ENCODE results near the gene DNAH7. TPM values are rescaled to one million over a fixed set of nuclear protein-coding genes. Genes with fewer than 3 reads are reported as not detected.

Gene DNAH7
- polyA plus RNA-seq, 4 donors = 6.5 to 10.2 (median 9.3) TPM

- no peak for DNase-seq (ENCODE audit: low read depth in 4 of 4, low spot score in 3 of 4)
These were observed 10.4 kb upstream of the DNAH7 start for GRCh38 chr2:196079052-196079451.

- no peak for DNase-seq (ENCODE audit: low read depth in 4 of 4, low spot score in 3 of 4)
These were observed 9.2 kb upstream of the DNAH7 start for GRCh38 chr2:196077821-196078220.

- no peak for DNase-seq (ENCODE audit: low read depth in 4 of 4, low spot score in 3 of 4)
These were observed 8.3 kb upstream of the DNAH7 start for GRCh38 chr2:196076778-196077568.

DNA sequence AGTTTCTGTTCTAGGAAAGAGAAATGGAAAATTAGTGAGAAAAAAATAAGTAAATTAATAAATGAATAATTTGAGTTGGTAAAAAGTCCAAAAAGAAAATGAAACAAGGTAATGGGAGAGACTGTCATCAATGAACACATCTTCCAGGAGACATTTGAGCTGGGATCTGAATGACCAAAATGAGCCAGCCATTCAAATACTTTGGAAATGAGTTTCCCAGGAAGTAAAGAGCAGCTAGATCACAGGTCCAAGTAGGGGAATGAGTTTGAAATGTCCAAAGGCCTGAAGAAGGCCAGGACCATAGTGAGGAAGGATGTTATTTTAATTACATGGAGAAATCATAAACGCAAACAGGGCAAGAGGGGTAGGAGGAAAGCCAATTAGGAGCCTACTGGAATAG is 6.6 kb upstream of the DNAH7 start:
- DNase-seq (ENCODE audit: low read depth in 4 of 4, low spot score in 3 of 4) = no peak

- DNase-seq (ENCODE audit: low read depth in 4 of 4, low spot score in 3 of 4) = no peak
These were observed 6.0 kb upstream of the DNAH7 start for GRCh38 chr2:196074631-196075030.

GRCh38 chr2:196073521-196073920 is 4.9 kb upstream of the DNAH7 start:
- DNase-seq (ENCODE audit: low read depth in 4 of 4, low spot score in 3 of 4) = no peak

DNA sequence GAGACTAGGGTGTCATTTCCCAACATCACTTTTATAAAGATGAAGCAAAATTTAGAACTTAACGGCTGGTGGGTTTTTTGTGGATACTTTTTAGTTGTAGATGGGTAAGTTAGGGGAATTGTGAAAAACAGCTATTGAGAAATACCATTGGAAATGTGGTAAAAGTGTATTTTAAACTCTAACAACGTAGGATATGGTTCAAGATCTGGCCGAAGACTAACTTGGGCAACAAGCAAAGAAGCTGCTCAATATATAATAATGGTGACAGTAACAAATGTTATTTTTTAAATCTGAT is 1.6 kb downstream of the DNAH7 start:
- DNase-seq (ENCODE audit: low read depth in 4 of 4, low spot score in 3 of 4) = no peak

GRCh38 chr2:196066291-196067087 is 2.1 kb downstream of the DNAH7 start:
- no peak for DNase-seq (ENCODE audit: low read depth in 4 of 4, low spot score in 3 of 4)

DNA sequence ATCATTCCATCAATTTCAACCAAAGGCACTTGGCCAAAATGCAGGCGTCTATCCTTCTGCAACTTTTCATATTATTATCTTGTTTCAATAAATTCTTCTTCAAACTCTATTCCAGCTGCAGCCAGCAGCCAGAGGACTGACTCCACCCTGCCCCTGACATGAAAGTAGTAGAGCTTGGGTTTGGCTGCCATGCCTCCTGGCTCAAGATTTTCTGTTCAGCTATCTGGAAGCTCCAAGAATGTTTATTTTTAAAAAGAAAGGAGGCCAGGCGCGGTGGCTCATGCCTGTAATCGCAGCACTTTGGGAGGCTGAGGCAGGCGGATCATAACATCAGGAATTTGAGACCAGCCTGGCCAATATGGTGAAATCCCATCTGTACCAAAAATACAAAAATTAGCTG is 4.9 kb downstream of the DNAH7 start:
- DNase-seq (ENCODE audit: low read depth in 4 of 4, low spot score in 3 of 4) = no peak

- DNase-seq (ENCODE audit: low read depth in 4 of 4, low spot score in 3 of 4) = no peak
These were observed 9.1 kb downstream of the DNAH7 start for GRCh38 chr2:196059491-196059960.

- DNase-seq (ENCODE audit: low read depth in 4 of 4, low spot score in 3 of 4) = no peak
These were observed 14.0 kb downstream of the DNAH7 start for GRCh38 chr2:196054631-196055030.

DNA sequence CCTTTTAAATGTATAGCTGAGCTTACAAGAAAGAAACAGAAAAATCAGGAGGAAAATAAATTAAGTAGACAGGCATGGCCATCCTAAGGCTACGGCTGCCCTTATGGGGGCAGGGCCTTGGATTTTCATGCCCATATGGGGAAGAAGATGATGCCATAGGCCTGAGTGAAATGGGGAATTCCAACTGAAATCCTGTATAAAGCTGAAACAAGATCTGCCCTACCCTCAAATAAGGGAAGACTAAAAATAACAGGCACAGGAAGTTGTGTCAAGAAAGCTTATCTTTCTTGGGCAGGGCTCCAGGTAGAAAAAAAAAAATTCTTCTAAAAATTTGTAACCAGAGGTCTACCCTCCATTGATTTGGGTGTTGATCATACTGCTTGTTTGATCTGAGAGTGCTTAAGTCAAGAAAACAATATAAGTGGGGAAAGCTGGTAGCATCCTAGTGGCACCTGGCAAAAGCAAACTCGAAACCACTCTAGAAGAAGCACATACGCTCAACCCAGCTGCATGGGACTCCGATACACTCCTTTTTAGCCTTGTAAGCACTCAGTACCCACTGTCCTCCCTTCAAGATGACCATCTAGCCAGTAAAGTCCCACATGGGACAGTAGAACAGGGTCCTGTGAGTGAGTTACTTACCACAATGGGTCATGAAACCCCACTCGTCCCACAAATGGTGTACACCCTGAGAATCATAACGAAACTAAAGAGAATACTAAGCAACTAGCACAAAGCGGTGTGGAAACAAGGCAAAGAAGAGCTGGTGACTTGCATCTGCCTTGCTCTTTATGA is 22.3 kb downstream of the DNAH7 start:
- no peak for DNase-seq (ENCODE audit: low read depth in 4 of 4, low spot score in 3 of 4)

DNA sequence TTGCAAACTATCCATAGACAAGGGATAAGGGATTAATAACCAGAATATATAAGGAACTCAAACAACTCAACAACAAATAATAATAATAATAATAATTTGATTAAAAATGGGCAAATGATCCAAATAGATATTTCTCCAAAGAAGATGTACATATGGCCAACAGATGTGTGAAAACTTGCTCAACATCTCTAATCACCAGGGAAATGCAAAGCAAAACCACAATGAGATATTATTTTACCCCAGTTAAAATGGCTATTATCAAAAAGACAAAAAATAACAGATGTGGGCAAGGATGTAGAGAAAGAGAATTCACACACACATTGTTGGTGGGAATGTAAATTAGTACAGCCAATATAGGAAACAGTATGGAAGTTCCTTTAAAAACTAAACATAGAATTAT is 26.9 kb downstream of the DNAH7 start:
- DNase-seq (ENCODE audit: low read depth in 4 of 4, low spot score in 3 of 4) = no peak

GRCh38 chr2:196040218-196040617 is 28.4 kb downstream of the DNAH7 start:
- DNase-seq (ENCODE audit: low read depth in 4 of 4, low spot score in 3 of 4) = no peak

DNA sequence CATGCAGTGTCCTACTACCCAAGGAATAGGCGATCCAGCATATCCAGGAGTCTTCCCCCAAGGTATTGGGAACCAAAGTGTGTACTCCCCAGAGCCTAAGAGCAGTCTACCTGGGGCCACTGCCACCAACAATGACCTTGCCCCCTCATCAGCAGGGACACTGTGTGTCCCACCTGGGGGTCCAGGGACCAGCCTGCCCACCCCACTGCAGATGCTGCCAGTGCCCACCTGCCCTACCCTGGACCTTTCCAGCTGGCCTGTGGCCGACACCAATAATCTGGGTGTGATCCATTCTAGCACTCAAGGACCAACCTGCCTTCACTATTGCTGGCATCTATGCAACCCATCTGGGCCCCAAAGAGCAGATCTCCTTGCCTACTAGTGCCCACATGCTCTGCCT is 32.2 kb downstream of the DNAH7 start:
- no peak for DNase-seq (ENCODE audit: low read depth in 4 of 4, low spot score in 3 of 4)

DNA sequence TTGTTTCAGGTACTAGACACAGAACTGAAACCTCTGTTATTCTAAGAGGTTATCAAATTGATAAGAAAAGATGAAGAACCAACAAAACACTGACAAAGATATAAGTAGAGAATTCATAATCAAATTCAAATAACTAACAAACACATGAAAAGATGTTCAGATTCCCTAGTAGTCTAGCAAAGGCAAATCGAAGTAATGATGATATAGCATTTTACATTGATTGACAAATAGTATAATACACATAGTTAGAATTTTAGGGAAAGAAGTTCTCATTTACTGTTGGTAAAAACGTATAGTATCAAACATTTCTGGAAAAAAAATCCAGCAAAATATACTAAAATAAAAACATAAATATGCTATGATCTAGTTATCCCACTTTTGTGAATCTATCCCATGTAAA is 50.6 kb downstream of the DNAH7 start:
- no peak for DNase-seq (ENCODE audit: low read depth in 4 of 4, low spot score in 3 of 4)

- DNase-seq (ENCODE audit: low read depth in 4 of 4, low spot score in 3 of 4) = no peak
These were observed 56.3 kb downstream of the DNAH7 start for GRCh38 chr2:196012314-196012713.

DNA sequence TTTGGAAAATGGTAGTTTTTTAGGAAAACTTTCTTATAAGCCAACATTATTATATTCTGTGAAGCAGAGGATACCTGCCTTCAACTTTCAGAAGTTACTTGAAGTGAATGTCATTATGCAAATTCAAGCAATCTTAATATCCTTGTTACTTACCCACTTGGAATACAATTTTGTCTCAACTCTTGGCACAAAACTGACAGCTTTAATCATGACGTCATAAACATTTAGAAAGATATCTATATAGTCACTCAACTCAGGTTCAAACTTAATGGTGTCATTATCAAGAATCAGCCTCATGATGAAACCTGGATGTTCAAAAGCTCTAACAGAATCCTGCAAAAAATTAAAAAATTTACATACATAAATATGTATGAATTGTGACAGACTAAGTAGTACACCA is 68.1 kb downstream of the DNAH7 start:
- DNase-seq (ENCODE audit: low read depth in 4 of 4, low spot score in 3 of 4) = no peak

- DNase-seq (ENCODE audit: low read depth in 4 of 4, low spot score in 3 of 4) = no peak
These were observed 70.6 kb downstream of the DNAH7 start for GRCh38 chr2:195998070-195998469.

- DNase-seq (ENCODE audit: low read depth in 4 of 4, low spot score in 3 of 4) = no peak
These were observed 73.1 kb downstream of the DNAH7 start for GRCh38 chr2:195995499-195995898.

- DNase-seq (ENCODE audit: low read depth in 4 of 4, low spot score in 3 of 4) = no peak
These were observed 75.0 kb downstream of the DNAH7 start for GRCh38 chr2:195993623-195994022.
